Gastroesophageal sphincter (tissue), 4 donors: ENCODE data around the gene POGLUT2. TPM values are rescaled to one million over a fixed set of nuclear protein-coding genes. Genes with fewer than 3 reads are reported as not detected.

Source experiments
- ATAC-seq: fragments of 150-250 bp; one replicate; pipeline ENCODE4 v1.9.1; 2016; ENCODE audit warnings: mild to moderate bottlenecking, moderate library complexity
- H3K27ac ChIP-seq, 4 donors: fragments of 200-600 bp; sonication (generic) in 3 of 4; 1 replicate in 3 of 4; 2 replicates in 1 of 4; pipeline ENCODE4 v1.5.1; 2016 to 2019
- H3K27me3 ChIP-seq: fragments of 200-600 bp; sonication (generic); one replicate; pipeline ENCODE4 v1.5.1; 2019
- H3K36me3 ChIP-seq, 2 donors: fragments of 200-600 bp; sonication (generic); one replicate each; pipeline ENCODE4 v1.5.1; 2019; ENCODE audit warnings: control low read depth in 1 of 2
- H3K4me1 ChIP-seq, 3 donors: fragments of 200-600 bp; sonication (generic); 1 replicate in 2 of 3; 2 replicates in 1 of 3; pipeline ENCODE4 v1.5.1; 2016 to 2019; ENCODE audit warnings: control low read depth in 2 of 3
- H3K4me3 ChIP-seq, 2 donors: fragments of 200-600 bp; sonication (generic); one replicate each; pipeline ENCODE4 v1.5.1; 2019; ENCODE audit warnings: mild to moderate bottlenecking in 1 of 2, moderate library complexity in 1 of 2
- H3K9me3 ChIP-seq, 3 donors: fragments of 200-600 bp; sonication (generic); one replicate each; pipeline ENCODE4 v1.5.1; 2017 to 2019; ENCODE audit warnings: control low read depth in 2 of 3
- CTCF ChIP-seq, 4 experiments: fragments of 200-600 bp in 2 of 4; fragments of 450-650 bp in 2 of 4; sonication (generic) in 1 of 4; IDR thresholded peaks; one replicate each; pipeline ENCODE4 v1.5.1; 2017 to 2019; ENCODE audit warnings: antibody characterized with exemption in 4 of 4, mild to moderate bottlenecking in 2 of 4, moderate library complexity in 2 of 4
- EP300 ChIP-seq: sonication (generic); formaldehyde crosslinking; IDR thresholded peaks from one replicate; pipeline ENCODE4 v1.6.1; 2017; ENCODE audit warnings: antibody characterized with exemption, mild to moderate bottlenecking
- POLR2A ChIP-seq, 2 donors: fragments of 450-650 bp; IDR thresholded peaks; one replicate each; pipeline ENCODE4 v1.6.1; 2017; ENCODE audit warnings: antibody characterized with exemption in 2 of 2, mild to moderate bottlenecking in 2 of 2, moderate library complexity in 1 of 2
- POLR2AphosphoS5 ChIP-seq: sonication (generic); formaldehyde crosslinking; IDR thresholded peaks from one replicate; pipeline ENCODE4 v1.6.1; 2017; ENCODE audit warnings: antibody characterized with exemption
- WGBS, 2 donors: methylation state at CpG; one replicate each; pipeline ENCODE4 v1.1.5; 2018; ENCODE audit warnings: low coverage in 1 of 2; 5-methylcytosine and 5-hydroxymethylcytosine counted together
- total RNA-seq, 4 donors: library from RNA; depleted of rRNA; stranded (reverse); fragments of >200 nt; gene quantifications; one replicate each; pipeline ENCODE4 v1.1.0, GENCODE V29; 2016

The POGLUT2 gene
- total RNA-seq, 4 donors from 2014 or later, result 3.5 to 17.9 (median 6.9) TPM

GRCh38 chr13:102845289-102845629 is 46.5 kb upstream of the POGLUT2 start:
- Histone ChIP-seq H3K27ac (peak overlapping the region; percentile 75 to 99 (median 96)), H3K4me1 (peaks cover 4 to 42% (median 6%) of the 10 kb centered on the region in 3 donors), H3K27me3 (no peaks in the 10 kb centered on the region), H3K4me3 (peak overlapping the region; percentile 93 to 97), H3K9me3 (no peaks in the 10 kb centered on the region), H3K36me3 (peaks cover 0 to 23% of the 10 kb centered on the region in 2 donors)
- 0 to 1% methylated on average over 9 to 13 of the region's 13 CpGs for WGBS, 2 donors
- TF ChIP-seq POLR2A (IDR thresholded peaks at IDR 0.05), result no peak
- TF ChIP-seq POLR2AphosphoS5, result no peak
- TF ChIP-seq CTCF (IDR thresholded peaks at IDR 0.05), result no peak
- TF ChIP-seq EP300, result no peak
- peak; percentile 31 for ATAC-seq

GRCh38 chr13:102839462-102839861 is 40.7 kb upstream of the POGLUT2 start:
- Histone ChIP-seq H3K27me3 (no peaks in the 10 kb centered on the region), H3K27ac (no peak overlapping the region), H3K4me1 (no peaks in the 10 kb centered on the region), H3K36me3 (peaks cover 0 to 75% of the 10 kb centered on the region in 2 donors), H3K9me3 (no peaks in the 10 kb centered on the region), H3K4me3 (no peak overlapping the region)
- 77 to 78% methylated on average over 5 of the region's 5 CpGs for WGBS, 2 donors
- no peak for ATAC-seq
- TF ChIP-seq CTCF (IDR thresholded peaks at IDR 0.05) (no peak), POLR2AphosphoS5 (no peak), POLR2A (IDR thresholded peaks at IDR 0.05) (no peak), EP300 (no peak)

GRCh38 chr13:102838982-102839381 is 40.2 kb upstream of the POGLUT2 start:
- no peaks in the 10 kb centered on the region for H3K9me3 ChIP-seq
- H3K27me3 ChIP-seq, result no peaks in the 10 kb centered on the region
- ATAC-seq, result no peak
- peaks cover 0 to 80% of the 10 kb centered on the region in 2 donors for H3K36me3 ChIP-seq
- H3K4me3 ChIP-seq, result no peak overlapping the region
- WGBS, 2 donors, result 53 to 63% methylated on average over 3 of the region's 4 CpGs
- H3K27ac ChIP-seq, result no peak overlapping the region
- H3K4me1 ChIP-seq, result no peaks in the 10 kb centered on the region
- TF ChIP-seq CTCF (IDR thresholded peaks at IDR 0.05), result no peak
- TF ChIP-seq EP300, result no peak
- no peak for TF ChIP-seq POLR2A (IDR thresholded peaks at IDR 0.05)
- no peak for TF ChIP-seq POLR2AphosphoS5

- TF ChIP-seq CTCF (IDR thresholded peaks at IDR 0.05) (no peak), POLR2AphosphoS5 (no peak)
- H3K9me3 ChIP-seq, result no peaks in the 10 kb centered on the region
- ATAC-seq, result no peak
- H3K27ac ChIP-seq, result no peak overlapping the region
- H3K36me3 ChIP-seq, result peaks cover 0 to 87% of the 10 kb centered on the region in 2 donors
- H3K4me1 ChIP-seq, result no peaks in the 10 kb centered on the region
- no peaks in the 10 kb centered on the region for H3K27me3 ChIP-seq
- 60% methylated on average over 1 of the region's 1 CpG for WGBS, 2 donors
- H3K4me3 ChIP-seq, result no peak overlapping the region
Measured at GRCh38 chr13:102838273-102838672, 39.5 kb upstream of the POGLUT2 start.

- peaks cover 0 to 93% of the 10 kb centered on the region in 2 donors for H3K36me3 ChIP-seq
- no peak overlapping the region for H3K4me3 ChIP-seq
- H3K27ac ChIP-seq, result no peak overlapping the region
- no peaks in the 10 kb centered on the region for H3K27me3 ChIP-seq
- TF ChIP-seq CTCF (IDR thresholded peaks at IDR 0.05) (no peak), POLR2A (IDR thresholded peaks at IDR 0.05) (no peak), POLR2AphosphoS5 (no peak), EP300 (no peak)
- WGBS, 2 donors, result 82 to 84% methylated on average over 4 of the region's 4 CpGs
- ATAC-seq, result no peak
- H3K4me1 ChIP-seq, result no peaks in the 10 kb centered on the region
- H3K9me3 ChIP-seq, result no peaks in the 10 kb centered on the region
Measured at GRCh38 chr13:102836471-102836870, 37.7 kb upstream of the POGLUT2 start.
